Type B pancreatic cell (in vitro differentiated cells): ENCODE data around the gene CXCR6. TPM values are rescaled to one million over a fixed set of nuclear protein-coding genes. Genes with fewer than 3 reads are reported as not detected.

Experiments used
- DNase-seq: peaks from one replicate; pipeline ENCODE4 v3.0.0; 2021; ENCODE audit warnings: mixed read lengths; ENCODE audit not compliant: unreplicated experiment; ENCODE audit errors: extremely low spot score
- H3K27ac Mint-ChIP-seq: 2 replicates; pipeline ENCODE4 v1.8.0; 2021; ENCODE audit warnings: mild to moderate bottlenecking, mixed read lengths
- H3K27me3 Mint-ChIP-seq: 2 replicates; pipeline ENCODE4 v1.8.0; 2021; ENCODE audit warnings: mixed read lengths
- H3K36me3 Mint-ChIP-seq: 2 replicates; pipeline ENCODE4 v1.8.0; 2021; ENCODE audit warnings: mixed read lengths
- H3K4me1 Mint-ChIP-seq: one replicate; pipeline ENCODE4 v1.8.0; 2021; ENCODE audit warnings: mixed read lengths; ENCODE audit not compliant: unreplicated experiment
- H3K4me3 Mint-ChIP-seq: 2 replicates; pipeline ENCODE4 v1.8.0; 2021; ENCODE audit warnings: mild to moderate bottlenecking, mixed read lengths
- H3K9me3 Mint-ChIP-seq: 2 replicates; pipeline ENCODE4 v1.8.0; 2021; ENCODE audit warnings: mixed read lengths
- CTCF ChIP-seq: fragments of 200-600 bp; sonication (generic); conservative IDR thresholded peaks from 2 replicates; pipeline ENCODE4 v1.5.0; 2021; ENCODE audit warnings: antibody characterized with exemption, mild to moderate bottlenecking
- total RNA-seq: library from RNA; stranded (reverse); gene quantifications from 2 replicates; pipeline ENCODE4 v1.2.1, GENCODE V29; 2021; ENCODE audit warnings: low replicate concordance

Gene CXCR6
- total RNA-seq, 1 donor from 2014 or later, result not detected

DNA sequence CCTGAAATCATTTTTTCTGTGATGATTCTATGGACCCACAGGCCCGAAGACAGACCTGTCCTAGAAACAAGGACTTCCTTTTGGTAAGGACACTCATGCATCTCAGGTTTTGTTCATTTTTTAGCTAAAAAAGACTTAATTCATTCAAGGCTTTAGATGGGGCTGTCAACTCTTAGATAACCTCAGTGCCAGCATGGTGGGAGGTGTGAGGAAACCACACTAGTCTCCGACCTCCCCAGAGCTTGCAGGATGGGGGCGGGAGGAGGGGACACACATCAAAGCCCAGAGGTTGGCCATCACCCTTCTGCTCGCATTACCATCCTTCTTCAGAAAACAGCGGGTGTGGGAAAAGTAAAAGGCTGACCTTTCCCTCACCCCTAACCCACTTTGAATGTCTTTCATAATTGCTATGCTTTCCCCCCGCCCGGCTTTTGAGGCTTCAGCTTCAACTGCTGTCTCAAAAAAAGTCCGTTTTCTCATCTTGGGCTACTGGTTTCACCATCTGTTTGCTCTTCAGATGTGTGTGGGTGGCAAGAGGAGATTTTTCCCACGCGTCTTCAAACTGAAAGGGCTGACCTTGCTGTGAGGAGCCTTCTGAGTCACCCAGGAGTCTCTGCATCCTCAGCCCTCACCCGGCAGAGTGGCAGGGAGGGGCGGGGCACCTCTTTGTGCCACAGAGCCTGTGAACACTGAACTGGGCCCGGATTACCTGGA lies 27.6 kb upstream of the CXCR6 start:
- Mint-ChIP-seq H3K36me3 (peaks cover 3% of the 10 kb centered on the region), H3K4me3 (peak overlapping the region; percentile 17), H3K9me3 (no peaks in the 10 kb centered on the region), H3K27me3 (no peaks in the 10 kb centered on the region), H3K27ac (peak overlapping the region; percentile 43), H3K4me1 (peaks cover 21% of the 10 kb centered on the region)
- DNase-seq, result no peak
- TF ChIP-seq CTCF, result no peak

- no peaks in the 10 kb centered on the region for H3K27me3 Mint-ChIP-seq
- H3K36me3 Mint-ChIP-seq, result peaks cover 7% of the 10 kb centered on the region
- no peaks in the 10 kb centered on the region for H3K9me3 Mint-ChIP-seq
- no peak for DNase-seq
- no peak for TF ChIP-seq CTCF
- no peak overlapping the region for H3K4me3 Mint-ChIP-seq
- peaks cover 21% of the 10 kb centered on the region for H3K4me1 Mint-ChIP-seq
- peak overlapping the region; percentile 56 for H3K27ac Mint-ChIP-seq
These were observed 25.9 kb upstream of the CXCR6 start for GRCh38 chr3:45917146-45917898.

DNA sequence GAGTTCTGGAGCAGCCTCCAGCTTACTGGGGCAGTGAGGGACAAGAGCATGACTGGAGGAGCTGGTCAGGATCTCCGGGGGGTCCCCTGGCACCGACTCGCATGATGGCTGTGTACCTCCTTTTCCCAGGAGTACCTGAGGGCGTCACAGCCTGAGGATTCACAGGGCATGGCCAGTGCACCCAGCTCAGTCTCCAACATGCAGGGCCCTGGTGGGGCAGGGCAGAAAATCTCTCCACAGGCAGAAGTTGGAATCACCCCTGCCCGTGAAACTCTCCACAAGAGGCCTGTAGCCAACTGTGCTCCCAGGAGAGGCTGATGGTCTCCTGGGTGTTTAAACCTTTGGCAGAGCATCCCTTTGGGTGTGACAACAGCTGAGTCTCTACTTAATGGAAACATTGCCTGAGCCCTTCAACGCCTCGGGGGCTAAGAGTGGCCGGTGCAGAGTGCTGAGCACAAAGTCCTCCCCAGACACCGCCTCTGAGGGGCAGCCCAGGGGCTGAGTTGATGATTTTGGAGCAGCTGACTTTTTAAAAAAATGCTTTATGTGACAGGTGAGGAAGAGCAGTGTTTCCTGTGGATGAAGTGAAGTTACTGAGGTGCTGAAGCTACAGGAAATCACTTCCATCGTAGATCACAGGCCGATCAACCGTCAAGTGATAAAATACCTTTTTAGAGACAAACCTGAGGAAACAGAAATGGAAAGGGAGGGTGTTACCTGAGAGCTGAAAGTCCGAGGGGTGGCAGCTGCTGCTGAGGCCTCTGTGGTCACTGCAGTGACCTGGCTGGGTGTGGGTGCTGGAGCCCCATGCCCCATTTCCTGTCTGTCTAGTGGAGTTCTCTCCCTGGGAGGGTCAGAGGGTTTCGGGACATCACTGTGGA lies 21.9 kb upstream of the CXCR6 start:
- Mint-ChIP-seq H3K4me1 (peaks cover 6% of the 10 kb centered on the region), H3K27me3 (no peaks in the 10 kb centered on the region), H3K9me3 (no peaks in the 10 kb centered on the region), H3K27ac (no peak overlapping the region), H3K4me3 (no peak overlapping the region), H3K36me3 (peaks cover 14% of the 10 kb centered on the region)
- no peak for TF ChIP-seq CTCF
- DNase-seq, result no peak

- no peak for DNase-seq
- no peaks in the 10 kb centered on the region for H3K9me3 Mint-ChIP-seq
- no peaks in the 10 kb centered on the region for H3K27me3 Mint-ChIP-seq
- H3K4me3 Mint-ChIP-seq, result no peak overlapping the region
- H3K36me3 Mint-ChIP-seq, result peaks cover 14% of the 10 kb centered on the region
- peaks cover under 1% of the 10 kb centered on the region for H3K4me1 Mint-ChIP-seq
- TF ChIP-seq CTCF, result no peak
- H3K27ac Mint-ChIP-seq, result no peak overlapping the region
These were observed 21.3 kb upstream of the CXCR6 start for GRCh38 chr3:45922039-45922326.

DNA sequence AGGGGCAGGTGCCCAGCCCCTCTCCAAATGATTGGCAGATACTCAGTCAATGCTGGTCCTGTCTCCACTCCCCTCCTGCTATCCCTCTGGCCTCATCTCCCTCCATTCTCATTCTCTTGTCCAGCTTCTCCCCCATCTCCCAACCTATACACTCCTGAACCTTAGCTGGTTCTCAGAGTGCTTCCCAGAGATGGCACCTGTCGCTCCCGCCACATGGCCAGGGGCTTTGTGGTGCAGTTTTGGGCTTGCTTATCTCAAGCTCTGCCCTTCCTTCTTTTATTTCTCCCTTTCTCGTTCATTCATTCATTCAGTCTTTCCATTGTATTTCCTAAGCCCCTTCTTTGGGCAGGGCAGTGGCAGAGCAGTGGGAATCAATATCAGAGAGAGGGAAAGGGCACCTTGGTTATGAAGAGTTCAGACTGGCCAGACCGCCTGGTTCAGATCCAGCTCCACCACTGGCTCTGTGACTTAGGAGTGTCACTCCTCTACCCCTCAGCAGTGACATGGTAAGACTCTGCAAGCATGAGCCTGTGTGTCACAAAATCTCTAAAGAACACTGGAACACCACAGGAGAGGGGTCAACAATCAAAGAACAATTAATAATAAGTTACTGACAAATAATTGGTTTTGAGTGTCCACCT lies 20.2 kb upstream of the CXCR6 start:
- Mint-ChIP-seq H3K9me3 (no peaks in the 10 kb centered on the region), H3K27me3 (no peaks in the 10 kb centered on the region), H3K4me1 (no peaks in the 10 kb centered on the region), H3K27ac (no peak overlapping the region), H3K4me3 (no peak overlapping the region), H3K36me3 (peaks cover 24% of the 10 kb centered on the region)
- TF ChIP-seq CTCF, result no peak
- DNase-seq, result no peak
